ENCODE data around the gene OR52E4.

Gene OR52E4

GRCh38 chr11:5929571-5930368 lies 49.3 kb downstream of the OR52E4 start:
- no peak for DNase-seq (ENCODE audit: low read depth)

DNA sequence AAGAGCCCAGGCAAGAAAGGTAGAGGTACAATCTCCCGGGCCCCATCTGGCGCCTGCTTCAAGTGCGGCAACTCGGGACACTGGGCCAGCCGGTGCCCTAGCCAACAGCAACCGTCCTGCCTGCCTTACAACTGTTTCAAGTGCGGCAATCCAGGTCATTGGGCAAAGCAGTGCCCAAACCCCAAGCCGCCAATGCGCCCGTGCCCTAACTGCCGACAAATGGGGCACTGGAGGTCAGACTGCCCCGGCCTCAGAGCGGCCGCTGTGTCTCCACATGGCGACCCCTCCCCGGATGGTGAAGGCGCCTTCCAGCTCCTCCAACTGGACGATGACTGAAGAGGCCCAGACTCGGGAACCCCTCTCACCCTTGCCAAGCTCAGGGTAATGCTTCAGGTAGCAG lies 50.2 kb downstream of the OR52E4 start:
- no peak for DNase-seq (ENCODE audit: low read depth)

GRCh38 chr11:5931061-5931460 lies 50.6 kb downstream of the OR52E4 start:
- no peak for DNase-seq (ENCODE audit: low read depth)

- DNase-seq (ENCODE audit: low read depth): no peak
These were observed 52.2 kb downstream of the OR52E4 start for GRCh38 chr11:5932671-5933070.

DNA sequence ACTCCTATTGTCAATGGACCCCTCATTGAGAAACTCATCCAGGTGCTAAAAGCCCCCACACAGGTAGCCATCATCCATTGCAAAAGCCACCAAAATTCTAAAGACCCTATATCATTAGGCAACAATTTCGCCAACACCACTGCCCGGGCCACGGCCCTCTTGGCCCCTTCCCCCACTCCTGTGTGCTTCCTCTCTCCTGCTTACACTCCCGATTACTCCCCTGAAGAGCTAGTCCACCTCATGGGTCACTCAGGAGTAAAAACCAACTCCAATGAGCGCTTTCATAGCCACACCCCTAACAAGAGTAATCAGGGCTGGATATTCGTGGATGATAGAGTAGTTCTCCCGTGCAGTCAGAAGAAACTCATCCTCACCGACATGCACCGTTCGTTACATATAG lies 52.7 kb downstream of the OR52E4 start:
- no peak for DNase-seq (ENCODE audit: low read depth)
